Measurements from ENCODE around the gene OSER1.

Gene OSER1

GRCh38 chr20:44224637-44225036 lies 14.1 kb upstream of the OSER1 start:
- no peak overlapping the region for H3K4me3 ChIP-seq (ENCODE audit: low read depth, low read length)
- TF ChIP-seq CTCF (IDR thresholded peaks at IDR 0.05; ENCODE audit: low read depth, low read length, missing control alignments): no peak
- no peak for DNase-seq (ENCODE audit: low read depth)

GRCh38 chr20:44223721-44224120 lies 13.2 kb upstream of the OSER1 start:
- no peak for TF ChIP-seq CTCF (IDR thresholded peaks at IDR 0.05; ENCODE audit: low read depth, low read length, missing control alignments)
- no peak for DNase-seq (ENCODE audit: low read depth)
- H3K4me3 ChIP-seq (ENCODE audit: low read depth, low read length): no peak overlapping the region

- no peak overlapping the region for H3K4me3 ChIP-seq (ENCODE audit: low read depth, low read length)
- no peak for TF ChIP-seq CTCF (IDR thresholded peaks at IDR 0.05; ENCODE audit: low read depth, low read length, missing control alignments)
- no peak for DNase-seq (ENCODE audit: low read depth)
These were observed 12.2 kb upstream of the OSER1 start for GRCh38 chr20:44222633-44223368.

GRCh38 chr20:44222027-44222426 lies 11.5 kb upstream of the OSER1 start:
- no peak for DNase-seq (ENCODE audit: low read depth)

GRCh38 chr20:44221368-44221954 lies 10.9 kb upstream of the OSER1 start:
- no peak for TF ChIP-seq CTCF (IDR thresholded peaks at IDR 0.05; ENCODE audit: low read depth, low read length, missing control alignments)
- no peak for DNase-seq (ENCODE audit: low read depth)

More at GRCh38 chr20:44222027-44222426, 11.5 kb upstream of the OSER1 start:
- TF ChIP-seq CTCF (IDR thresholded peaks at IDR 0.05; ENCODE audit: low read depth, low read length, missing control alignments): no peak
- H3K4me3 ChIP-seq (ENCODE audit: low read depth, low read length): no peak overlapping the region

GRCh38 chr20:44219791-44220190 lies 9.2 kb upstream of the OSER1 start:
- no peak for DNase-seq (ENCODE audit: low read depth)
- no peak overlapping the region for H3K4me3 ChIP-seq (ENCODE audit: low read depth, low read length)

More at GRCh38 chr20:44221368-44221954, 10.9 kb upstream of the OSER1 start:
- no peak overlapping the region for H3K4me3 ChIP-seq (ENCODE audit: low read depth, low read length)

More at GRCh38 chr20:44219791-44220190, 9.2 kb upstream of the OSER1 start:
- no peak for TF ChIP-seq CTCF (IDR thresholded peaks at IDR 0.05; ENCODE audit: low read depth, low read length, missing control alignments)

Data from GM12864 (cell line).